RWPE2 (cell line): ENCODE data around the gene AGAP5.
A peak's percentile ranks its signal among the peaks of the same experiment; 100 is the strongest.

Experiments used
- ATAC-seq: fragments of 200-7000 bp; cut with Tn5 transposase; 3 replicates; pipeline ENCODE4 v1.9.1; 2021; ENCODE audit warnings: low read depth
- DNase-seq: peaks from one replicate; pipeline ENCODE4 v3.0.0-alpha.2; 2020; ENCODE audit warnings: low spot score
- H3K27ac ChIP-seq: fragments of 450-650 bp; 2 replicates; pipeline ENCODE4 v1.5.1; 2017; ENCODE audit warnings: mild to moderate bottlenecking; ENCODE audit not compliant: poor library complexity, severe bottlenecking
- H3K27me3 ChIP-seq: fragments of 250-450 bp; sonication (Bioruptor Pico); 2 replicates; pipeline ENCODE4 v1.5.1; 2021; ENCODE audit warnings: mild to moderate bottlenecking, moderate library complexity; ENCODE audit not compliant: insufficient read depth, poor library complexity, severe bottlenecking
- H3K36me3 ChIP-seq: fragments of 250-450 bp; sonication (Bioruptor Pico); 2 replicates; pipeline ENCODE4 v1.5.1; 2020; ENCODE audit warnings: low read depth, mild to moderate bottlenecking, moderate library complexity
- H3K4me1 ChIP-seq: fragments of 250-450 bp; sonication (Bioruptor Pico); 2 replicates; pipeline ENCODE4 v1.5.1; 2021; ENCODE audit warnings: mild to moderate bottlenecking, moderate library complexity; ENCODE audit not compliant: insufficient read depth, poor library complexity, severe bottlenecking
- H3K4me3 ChIP-seq: fragments of 250-450 bp; sonication (Bioruptor Pico); 2 replicates; pipeline ENCODE4 v1.5.1; 2021; ENCODE audit warnings: mild to moderate bottlenecking, moderate library complexity; ENCODE audit not compliant: severe bottlenecking
- H3K9me3 ChIP-seq: fragments of 250-450 bp; sonication (Bioruptor Pico); 2 replicates; pipeline ENCODE4 v1.5.1; 2021; ENCODE audit warnings: mild to moderate bottlenecking, moderate library complexity; ENCODE audit not compliant: severe bottlenecking
- TF ChIP-seq, protein P1 (sequence below): fragments of 450-650 bp; IDR thresholded peaks from one replicate; pipeline ENCODE4 v1.5.1; 2017; ENCODE audit warnings: mild to moderate bottlenecking, moderate library complexity; ENCODE audit not compliant: poor library complexity, severe bottlenecking

Gene AGAP5

DNA sequence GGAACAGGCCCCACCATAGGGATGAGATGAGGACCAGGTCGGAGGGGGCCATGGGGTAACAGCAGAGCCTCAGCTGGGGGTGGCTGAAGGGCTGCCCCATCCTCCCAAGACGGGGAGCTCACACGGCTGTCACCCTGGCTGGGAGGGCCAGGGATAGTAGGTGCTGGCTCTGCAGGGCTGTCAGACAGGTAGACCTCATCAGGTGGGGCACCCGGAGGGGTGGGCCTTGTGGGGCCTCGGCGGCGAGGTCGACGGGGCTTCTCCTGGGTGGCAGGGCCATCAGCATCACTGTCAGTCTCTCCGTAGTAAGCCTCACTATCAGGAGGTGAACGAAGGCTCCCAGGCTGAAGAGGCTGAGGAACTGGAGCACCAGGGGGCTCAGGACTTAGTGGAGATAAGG is 44.7 kb downstream of the AGAP5 start:
- no peaks in the 10 kb centered on the region for H3K4me1 ChIP-seq
- H3K4me3 ChIP-seq: no peak overlapping the region
- H3K36me3 ChIP-seq: no peaks in the 10 kb centered on the region
- no peaks in the 10 kb centered on the region for H3K27me3 ChIP-seq
- DNase-seq (no peak), ATAC-seq (no peak)
- TF ChIP-seq, protein P1, sequence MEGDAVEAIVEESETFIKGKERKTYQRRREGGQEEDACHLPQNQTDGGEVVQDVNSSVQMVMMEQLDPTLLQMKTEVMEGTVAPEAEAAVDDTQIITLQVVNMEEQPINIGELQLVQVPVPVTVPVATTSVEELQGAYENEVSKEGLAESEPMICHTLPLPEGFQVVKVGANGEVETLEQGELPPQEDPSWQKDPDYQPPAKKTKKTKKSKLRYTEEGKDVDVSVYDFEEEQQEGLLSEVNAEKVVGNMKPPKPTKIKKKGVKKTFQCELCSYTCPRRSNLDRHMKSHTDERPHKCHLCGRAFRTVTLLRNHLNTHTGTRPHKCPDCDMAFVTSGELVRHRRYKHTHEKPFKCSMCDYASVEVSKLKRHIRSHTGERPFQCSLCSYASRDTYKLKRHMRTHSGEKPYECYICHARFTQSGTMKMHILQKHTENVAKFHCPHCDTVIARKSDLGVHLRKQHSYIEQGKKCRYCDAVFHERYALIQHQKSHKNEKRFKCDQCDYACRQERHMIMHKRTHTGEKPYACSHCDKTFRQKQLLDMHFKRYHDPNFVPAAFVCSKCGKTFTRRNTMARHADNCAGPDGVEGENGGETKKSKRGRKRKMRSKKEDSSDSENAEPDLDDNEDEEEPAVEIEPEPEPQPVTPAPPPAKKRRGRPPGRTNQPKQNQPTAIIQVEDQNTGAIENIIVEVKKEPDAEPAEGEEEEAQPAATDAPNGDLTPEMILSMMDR: no peak
- no peaks in the 10 kb centered on the region for H3K9me3 ChIP-seq
- no peak overlapping the region for H3K27ac ChIP-seq

DNA sequence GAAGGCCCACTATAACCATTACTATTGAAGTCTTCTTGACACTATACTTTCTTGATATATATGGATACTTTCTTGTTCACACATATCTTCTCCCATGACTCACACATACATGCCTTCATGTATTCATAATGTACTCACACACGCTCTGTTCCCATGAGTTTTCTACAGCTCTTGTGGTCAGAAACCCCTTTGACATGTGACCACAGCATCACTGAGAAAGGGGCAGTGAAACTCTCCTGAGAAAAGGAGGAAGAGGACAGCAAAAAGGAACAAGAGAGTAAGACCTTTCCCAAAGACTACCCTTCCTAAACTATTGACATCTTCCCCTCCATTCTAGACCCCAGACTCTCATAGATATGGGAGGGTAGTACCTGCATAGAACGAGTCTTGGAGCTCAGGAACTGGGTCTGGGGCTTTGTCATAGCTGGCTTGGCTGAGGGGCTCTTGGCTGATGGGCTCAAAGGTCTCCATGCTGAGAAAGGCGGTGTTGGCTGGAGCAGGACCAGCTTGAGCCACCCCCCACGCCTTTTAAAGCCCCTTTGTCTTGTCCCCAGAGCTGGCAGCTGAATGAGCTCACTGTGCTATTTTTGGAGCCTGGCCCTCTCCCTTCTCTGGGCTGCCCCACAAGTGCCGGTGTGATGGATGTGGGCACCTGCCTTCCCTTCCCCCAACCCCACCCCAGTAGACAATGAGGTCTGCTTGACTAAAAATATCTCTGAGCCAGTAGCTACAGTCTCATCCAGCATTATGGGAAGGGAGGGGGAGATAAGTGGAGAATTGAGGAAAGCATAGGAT is 47.2 kb downstream of the AGAP5 start:
- no peak for ATAC-seq
- Histone ChIP-seq H3K27me3 (no peaks in the 10 kb centered on the region), H3K27ac (no peak overlapping the region), H3K4me1 (no peaks in the 10 kb centered on the region), H3K9me3 (no peaks in the 10 kb centered on the region), H3K36me3 (no peaks in the 10 kb centered on the region), H3K4me3 (no peak overlapping the region)
- no peak for DNase-seq
- TF ChIP-seq, protein P1: no peak

DNA sequence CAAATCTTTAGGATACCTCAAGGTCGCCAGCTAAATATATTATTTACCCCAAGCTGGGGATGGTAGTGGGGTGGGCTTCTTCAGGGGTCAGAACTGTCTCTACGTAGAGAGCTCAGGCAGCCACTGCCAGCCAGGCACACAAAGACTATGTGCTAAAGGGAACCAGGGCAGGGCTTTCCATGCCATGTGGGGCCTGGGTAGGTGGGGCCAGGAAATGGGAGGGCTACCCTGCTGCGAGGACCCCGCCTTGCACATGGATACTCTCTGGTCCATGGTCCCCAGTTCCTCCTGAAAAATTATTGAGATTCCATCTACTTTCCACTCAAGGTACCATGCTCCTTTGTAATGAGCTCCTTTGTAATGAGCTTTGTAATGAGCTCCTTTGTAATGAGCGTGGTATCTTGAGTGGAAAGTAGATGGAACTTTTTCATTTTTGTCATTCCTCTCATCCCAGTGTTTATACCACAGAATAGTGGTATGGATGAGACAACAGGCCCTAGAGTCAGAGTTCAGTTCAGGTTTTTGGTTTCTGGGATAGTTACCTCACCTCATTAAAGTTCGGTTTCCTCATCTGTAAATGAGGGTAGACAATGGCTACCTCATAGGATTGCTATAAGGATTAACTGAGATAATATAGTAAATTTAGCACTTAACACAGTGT is 47.9 kb downstream of the AGAP5 start:
- no peak overlapping the region for H3K4me3 ChIP-seq
- H3K9me3 ChIP-seq: no peaks in the 10 kb centered on the region
- no peaks in the 10 kb centered on the region for H3K4me1 ChIP-seq
- H3K27me3 ChIP-seq: no peaks in the 10 kb centered on the region
- DNase-seq: no peak
- TF ChIP-seq, protein P1: no peak
- H3K36me3 ChIP-seq: no peaks in the 10 kb centered on the region
- no peak for ATAC-seq
- H3K27ac ChIP-seq: no peak overlapping the region

DNA sequence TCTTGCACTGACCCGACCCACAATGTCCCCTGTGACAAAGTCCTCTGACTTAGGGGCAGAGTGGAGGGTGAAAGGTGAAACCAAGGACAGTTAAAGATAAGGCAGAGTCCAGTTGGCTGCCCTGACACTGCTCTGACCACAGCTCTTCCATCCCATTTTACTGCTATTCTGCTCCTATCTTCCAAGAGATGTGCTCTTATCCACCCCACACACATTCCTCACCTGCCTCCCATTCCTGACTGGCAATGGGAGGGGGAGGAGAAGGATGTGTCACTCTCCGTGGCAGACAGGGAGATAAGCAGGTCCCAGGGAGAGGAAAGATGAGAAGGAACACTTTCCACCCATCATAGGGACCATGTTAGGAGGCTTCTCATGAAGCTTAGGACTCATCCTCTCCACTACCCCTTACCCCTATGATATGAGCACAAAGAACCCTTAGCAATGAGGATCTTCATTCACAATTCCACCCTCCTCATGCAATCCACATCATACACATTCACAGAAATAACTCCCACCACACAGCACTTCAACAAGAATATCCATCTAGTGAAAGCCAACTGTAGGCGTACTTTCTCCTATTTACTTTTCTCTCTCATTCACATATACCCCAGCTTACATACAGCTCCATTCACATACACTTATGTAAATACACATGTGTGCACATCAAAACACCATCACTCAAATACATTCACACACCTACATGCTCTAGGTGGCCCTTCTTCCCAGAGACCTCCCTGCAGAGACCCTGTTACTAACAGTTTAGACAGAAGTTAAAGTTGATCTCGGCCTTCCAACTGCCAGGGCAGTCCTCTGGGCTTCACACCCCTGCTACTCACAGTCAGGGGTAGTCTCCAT is 48.7 kb downstream of the AGAP5 start:
- Histone ChIP-seq H3K36me3 (no peaks in the 10 kb centered on the region), H3K9me3 (no peaks in the 10 kb centered on the region), H3K27me3 (no peaks in the 10 kb centered on the region), H3K4me1 (no peaks in the 10 kb centered on the region), H3K27ac (no peak overlapping the region), H3K4me3 (no peak overlapping the region)
- TF ChIP-seq, protein P1: no peak
- ATAC-seq (peak; percentile 49; the same call in 2 of the 3 replicates), DNase-seq (no peak)
